HG03095 (cell line): Measurements from ENCODE around the gene TSHZ2.
"Not testable (repeated sequence)": the region's sequence is repeated elsewhere in the genome, so short reads cannot be mapped to it uniquely, and the experiment has no call there.

Experiments used
- ATAC-seq: cut with Tn5 transposase; IDR thresholded peaks from one replicate; pipeline ENCODE4 v1.9.1; 2021; ENCODE audit warnings: moderate library complexity; ENCODE audit not compliant: unreplicated experiment

The TSHZ2 gene

DNA sequence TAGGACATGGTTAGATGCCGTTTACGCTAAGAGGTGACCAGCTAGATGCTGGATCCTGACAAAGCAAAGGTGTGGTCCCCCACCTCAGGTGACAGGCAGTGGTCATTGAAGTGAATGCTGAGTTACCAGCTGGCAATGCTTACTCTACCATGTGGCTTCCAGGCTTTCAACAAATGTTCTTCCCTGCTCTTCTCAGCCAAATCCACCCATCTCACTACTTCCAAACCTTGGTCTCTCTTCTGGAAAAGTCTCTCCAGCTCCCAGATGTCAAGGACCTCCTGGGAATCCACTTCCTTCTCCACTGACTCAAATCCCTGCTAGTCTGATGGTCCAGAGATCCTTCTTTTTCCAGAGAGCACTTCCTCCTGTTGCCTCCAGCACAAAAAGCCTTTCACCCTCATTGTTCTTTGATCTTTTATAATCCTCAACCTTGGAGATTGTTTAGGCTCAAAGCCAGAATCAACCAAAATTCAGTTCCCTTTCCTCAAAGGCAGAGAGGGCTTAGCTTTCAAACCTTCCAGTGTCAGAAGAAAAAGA, 393.4 kb downstream of the TSHZ2 start:
- no peak for ATAC-seq

GRCh38 chr20:53366928-53367327, 394.8 kb downstream of the TSHZ2 start:
- ATAC-seq, result not testable (repeated sequence)

DNA sequence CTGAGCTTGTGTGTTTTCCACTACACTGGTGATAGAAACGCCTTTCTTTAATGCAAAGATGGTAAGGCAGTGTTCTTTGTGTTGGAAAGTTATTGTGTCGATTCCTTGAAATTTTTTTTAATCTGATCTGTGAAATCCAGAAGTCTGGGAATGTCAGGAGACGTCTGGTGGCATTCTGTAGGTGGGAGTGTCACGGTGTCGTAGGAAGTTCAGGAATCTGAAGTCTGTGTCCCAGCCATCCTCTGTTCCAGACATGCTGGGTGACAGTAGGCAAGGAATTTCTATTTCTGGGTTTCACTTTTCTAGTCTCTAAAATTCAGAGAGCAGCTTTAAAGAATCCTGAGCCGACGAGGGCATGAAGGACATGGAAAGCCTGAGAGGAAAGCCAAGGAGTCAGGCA, 397.7 kb downstream of the TSHZ2 start:
- ATAC-seq, result no peak

DNA sequence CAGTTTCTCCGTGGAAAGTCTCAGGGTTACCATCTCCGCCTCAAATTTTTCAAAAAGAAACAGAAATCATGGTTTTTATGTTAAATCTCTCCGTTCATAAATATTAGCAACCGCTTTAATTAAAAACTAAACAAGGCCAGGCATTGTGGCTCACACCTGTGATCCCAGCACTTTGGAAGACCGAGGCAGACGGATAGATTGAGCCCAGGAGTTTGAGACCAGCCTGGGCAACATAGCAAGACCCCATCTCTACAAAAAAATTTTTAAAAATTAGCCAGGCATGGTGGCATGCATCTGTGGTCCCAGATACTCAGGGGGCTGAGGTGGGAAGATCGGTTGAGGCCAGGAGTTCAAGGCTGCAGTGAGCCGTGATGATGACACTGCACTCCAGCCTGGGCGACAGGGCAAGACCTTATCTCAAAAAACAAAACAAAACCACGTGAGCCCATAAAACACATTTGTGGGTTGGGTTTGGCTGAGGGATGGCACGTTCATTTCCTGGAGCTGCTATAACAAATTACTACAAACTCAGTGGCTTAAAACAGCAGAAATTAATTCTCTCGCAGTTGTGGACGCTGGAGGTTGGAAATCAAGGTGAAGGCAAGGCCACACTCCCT, 398.3 kb downstream of the TSHZ2 start:
- ATAC-seq, result no peak

- no peak for ATAC-seq
These were observed 399.1 kb downstream of the TSHZ2 start for GRCh38 chr20:53371216-53371615.

GRCh38 chr20:53376021-53376420, 403.9 kb downstream of the TSHZ2 start:
- ATAC-seq, result no peak

DNA sequence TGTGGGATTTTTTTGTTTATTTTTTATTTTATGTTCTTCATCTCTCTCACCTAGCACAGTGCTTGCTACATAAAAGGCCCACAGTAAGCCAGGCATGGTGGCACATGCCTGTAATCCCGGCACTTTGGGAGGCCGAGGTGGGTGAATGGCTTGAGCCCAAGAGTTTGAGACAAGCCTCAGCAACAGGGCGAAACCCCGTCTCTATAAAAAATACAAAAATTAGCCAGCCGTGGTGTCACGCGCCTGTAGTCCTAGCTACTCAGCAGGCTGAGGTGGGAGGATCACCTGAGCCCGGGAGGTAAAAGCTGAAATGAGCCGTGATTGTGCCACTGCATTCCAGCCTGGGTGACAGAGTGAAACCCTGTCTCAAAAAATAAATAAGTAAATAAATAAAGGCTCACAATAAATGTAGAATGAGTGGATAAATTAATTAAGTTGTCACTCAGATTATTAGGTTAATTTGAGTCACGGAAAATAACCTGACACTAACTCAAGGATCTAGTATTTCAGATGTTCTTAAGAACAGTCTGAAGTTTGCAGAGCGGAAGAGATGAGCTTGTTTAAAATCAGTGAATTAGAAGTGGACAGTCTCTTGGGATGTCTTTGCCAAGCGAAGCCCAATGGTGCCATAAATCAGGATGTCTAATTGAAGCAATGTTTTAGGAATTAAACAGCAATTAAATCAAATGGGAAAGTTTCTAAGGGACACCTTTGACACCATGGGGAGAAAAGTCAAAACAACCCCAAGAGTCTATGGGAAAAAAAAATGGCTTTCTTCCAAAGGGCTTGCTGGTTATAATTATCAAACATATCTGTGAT, 407.1 kb downstream of the TSHZ2 start:
- ATAC-seq, result no peak

DNA sequence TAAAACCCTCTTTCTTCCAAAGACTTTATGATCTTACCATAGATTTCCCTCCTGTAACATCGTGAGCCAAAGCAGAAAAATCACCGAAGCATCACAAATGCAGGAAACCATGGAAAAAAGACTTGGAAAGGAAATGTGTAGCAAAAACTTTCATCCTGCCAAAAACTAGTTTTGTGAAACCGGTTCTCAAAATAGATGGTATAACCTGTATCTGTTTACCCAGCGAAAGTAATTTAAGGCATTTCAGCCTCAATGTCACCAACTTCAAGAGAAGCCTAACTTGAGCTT, 407.6 kb downstream of the TSHZ2 start:
- ATAC-seq, result no peak

DNA sequence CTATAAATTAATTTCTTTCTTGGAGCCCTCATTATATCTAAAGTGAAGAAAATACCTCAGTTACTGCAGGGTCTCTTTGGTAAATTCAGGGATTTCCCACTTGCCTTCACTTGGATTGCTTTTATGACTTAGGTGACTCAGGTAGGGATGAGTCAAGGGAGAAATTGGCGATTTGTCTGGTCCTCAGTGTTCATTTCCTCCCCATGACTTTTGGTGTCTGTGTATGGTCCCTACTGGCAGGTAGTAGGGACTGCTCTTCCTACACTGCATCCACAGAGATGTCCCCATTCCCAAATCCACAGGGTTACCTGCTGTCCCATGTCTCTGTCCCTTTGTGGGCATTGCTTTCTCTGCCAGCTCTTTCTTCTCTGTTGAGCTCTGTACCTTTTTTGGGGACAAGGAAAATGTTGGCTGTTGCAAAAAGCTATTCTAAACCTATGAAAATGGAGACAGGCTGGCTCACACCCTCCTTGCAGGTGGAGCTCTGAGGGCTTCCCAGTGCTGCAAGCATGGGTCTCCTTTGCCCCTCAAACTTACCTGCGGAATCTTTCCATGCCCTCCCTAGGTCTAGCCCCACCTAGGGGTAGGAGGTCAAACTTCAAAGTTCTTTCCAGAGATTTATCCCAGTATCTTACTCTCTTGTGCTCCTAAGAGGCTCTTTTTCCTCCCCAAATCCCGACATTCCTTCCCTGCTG, 409.6 kb downstream of the TSHZ2 start:
- no peak for ATAC-seq

DNA sequence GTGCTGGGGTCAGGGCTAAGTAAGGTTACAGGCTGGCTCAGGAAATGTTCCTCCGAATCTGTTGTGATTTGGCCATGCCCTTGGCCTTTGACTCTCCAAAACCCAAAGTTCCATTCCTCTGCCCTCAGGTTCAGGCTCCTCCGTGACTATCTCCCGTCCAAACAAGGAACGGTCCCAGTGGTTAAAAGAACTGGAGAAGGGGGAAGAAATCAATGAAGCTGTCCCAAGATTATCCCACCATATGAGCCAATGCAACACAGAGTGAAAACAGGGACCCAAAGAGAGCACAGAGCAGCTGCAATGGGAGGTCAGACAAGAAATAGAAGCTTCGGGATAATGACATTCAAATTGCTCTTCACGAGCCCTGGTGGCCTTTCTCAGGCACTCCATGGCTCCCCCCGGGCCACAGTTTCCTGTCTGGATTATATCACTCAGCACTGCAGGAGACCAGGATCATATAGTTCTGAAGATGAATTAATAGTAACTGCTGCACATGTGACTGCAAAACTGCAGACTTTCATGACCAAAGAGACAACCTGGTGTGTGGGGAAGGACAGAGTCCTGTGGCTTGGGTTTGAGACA, 410.2 kb downstream of the TSHZ2 start:
- no peak for ATAC-seq

- ATAC-seq, result no peak
These were observed 411.8 kb downstream of the TSHZ2 start for GRCh38 chr20:53383916-53384315.

DNA sequence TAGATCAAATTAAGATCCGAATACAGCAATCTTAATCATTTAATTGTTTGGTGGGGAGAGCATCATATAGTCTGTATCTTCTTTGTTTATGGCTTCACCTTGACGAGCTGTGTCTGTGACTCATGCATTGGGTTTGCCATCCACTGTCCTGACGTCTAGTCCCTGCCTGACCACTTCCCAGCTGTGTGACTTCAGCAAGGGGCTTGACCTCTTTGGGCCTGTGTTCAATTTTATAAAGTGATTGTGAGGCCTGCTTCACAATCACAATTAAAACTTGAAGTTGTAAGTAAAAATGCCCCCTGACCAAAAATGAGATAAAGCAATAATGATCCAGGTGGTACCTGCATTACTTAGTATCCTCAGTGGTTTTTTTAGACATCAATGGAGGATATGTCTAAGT, 412.2 kb downstream of the TSHZ2 start:
- ATAC-seq, result no peak

DNA sequence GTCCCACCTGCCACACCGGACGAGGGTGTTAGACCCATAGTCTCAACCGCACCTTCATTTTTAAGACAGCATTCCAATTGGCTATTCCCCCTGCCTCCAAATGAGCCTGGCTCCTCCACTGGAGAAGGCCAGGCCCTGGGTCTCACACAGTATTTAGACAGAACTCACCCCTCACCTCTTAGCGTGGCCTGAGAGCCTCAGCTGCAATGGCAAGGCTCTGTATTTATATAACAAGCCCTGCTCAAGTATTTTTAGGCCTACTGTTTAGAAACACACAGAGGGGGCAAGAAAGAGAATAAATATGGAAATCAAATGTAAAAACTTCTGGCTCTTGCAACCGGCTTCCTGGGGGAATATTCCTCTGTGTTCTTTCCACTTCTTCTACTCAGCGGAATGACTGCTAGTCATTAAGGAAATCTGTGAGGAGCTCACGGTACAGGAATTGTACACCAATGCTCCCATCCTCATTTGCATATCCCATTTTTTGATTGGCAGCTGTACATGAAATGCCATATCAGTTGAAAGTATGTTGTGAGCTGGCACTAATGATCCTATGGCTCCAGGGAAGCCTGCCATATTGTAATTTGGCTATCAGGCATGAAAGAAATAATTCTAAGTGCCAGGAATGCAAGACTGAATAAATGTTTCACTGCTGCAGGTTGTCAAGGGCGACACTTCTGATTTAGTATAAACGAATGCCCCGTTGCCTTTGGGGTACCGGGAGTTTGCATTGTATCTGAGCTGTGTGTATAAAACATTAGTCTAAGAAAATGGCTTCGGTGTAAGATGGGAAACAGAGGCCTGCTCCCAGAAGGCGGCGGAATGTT, 414.0 kb downstream of the TSHZ2 start:
- no peak for ATAC-seq

GRCh38 chr20:53387983-53388675, 416.0 kb downstream of the TSHZ2 start:
- no peak for ATAC-seq

- no peak for ATAC-seq
These were observed 417.6 kb downstream of the TSHZ2 start for GRCh38 chr20:53389516-53390300.

GRCh38 chr20:53390770-53391169, 418.6 kb downstream of the TSHZ2 start:
- no peak for ATAC-seq

- ATAC-seq, result no peak
These were observed 422.3 kb downstream of the TSHZ2 start for GRCh38 chr20:53394433-53394832.

GRCh38 chr20:53395188-53395923, 423.2 kb downstream of the TSHZ2 start:
- no peak for ATAC-seq

- ATAC-seq, result no peak
These were observed 426.9 kb downstream of the TSHZ2 start for GRCh38 chr20:53399083-53399482.
